ENCODE data around the gene PROSER2. TPM values are rescaled to one million over a fixed set of nuclear protein-coding genes. Genes with fewer than 3 reads are reported as not detected.

Gene PROSER2
- total RNA-seq, 4 donors from 2014 or later: 2.1 to 25.6 (median 6.5) TPM

- no peaks in the 10 kb centered on the region for H3K36me3 ChIP-seq
- DNase-seq: no peak
- no peak overlapping the region for H3K4me3 ChIP-seq
- H3K27ac ChIP-seq: no peak overlapping the region
- TF ChIP-seq POLR2A (IDR thresholded peaks at IDR 0.05): no peak
- no peak for TF ChIP-seq CTCF (IDR thresholded peaks at IDR 0.05)
- H3K4me1 ChIP-seq: no peaks in the 10 kb centered on the region
- no peaks in the 10 kb centered on the region for H3K9me3 ChIP-seq
- intact Hi-C loops (cut with DNase I; ENCODE audit: low total_unique reads): no loop called here
- H3K27me3 ChIP-seq: no peaks in the 10 kb centered on the region
These were observed 30.3 kb downstream of the PROSER2 start for GRCh38 chr10:11853468-11853867.

GRCh38 chr10:11854301-11854700, 31.1 kb downstream of the PROSER2 start:
- Histone ChIP-seq H3K36me3 (no peaks in the 10 kb centered on the region), H3K9me3 (no peaks in the 10 kb centered on the region), H3K4me3 (no peak overlapping the region), H3K27me3 (no peaks in the 10 kb centered on the region), H3K27ac (no peak overlapping the region), H3K4me1 (no peaks in the 10 kb centered on the region)
- intact Hi-C loops (cut with DNase I; ENCODE audit: low total_unique reads): no loop called here
- no peak for DNase-seq
- TF ChIP-seq POLR2A (IDR thresholded peaks at IDR 0.05) (no peak), CTCF (IDR thresholded peaks at IDR 0.05) (no peak)

GRCh38 chr10:11856089-11856488, 32.9 kb downstream of the PROSER2 start:
- no peaks in the 10 kb centered on the region for H3K4me1 ChIP-seq
- H3K36me3 ChIP-seq: no peaks in the 10 kb centered on the region
- no peaks in the 10 kb centered on the region for H3K9me3 ChIP-seq
- DNase-seq: no peak
- intact Hi-C loops (cut with DNase I; ENCODE audit: low total_unique reads): no loop called here
- no peak overlapping the region for H3K27ac ChIP-seq
- H3K27me3 ChIP-seq: no peaks in the 10 kb centered on the region
- H3K4me3 ChIP-seq: no peak overlapping the region
- TF ChIP-seq CTCF (IDR thresholded peaks at IDR 0.05): no peak
- no peak for TF ChIP-seq POLR2A (IDR thresholded peaks at IDR 0.05)

- no peak for DNase-seq
These were observed 33.5 kb downstream of the PROSER2 start for GRCh38 chr10:11856678-11857077.

GRCh38 chr10:11858093-11858492, 34.9 kb downstream of the PROSER2 start:
- TF ChIP-seq CTCF (IDR thresholded peaks at IDR 0.05): no peak
- no peak for TF ChIP-seq POLR2A (IDR thresholded peaks at IDR 0.05)
- H3K9me3 ChIP-seq: no peaks in the 10 kb centered on the region
- H3K4me1 ChIP-seq: no peaks in the 10 kb centered on the region
- H3K4me3 ChIP-seq: no peak overlapping the region
- no peaks in the 10 kb centered on the region for H3K27me3 ChIP-seq
- H3K36me3 ChIP-seq: no peaks in the 10 kb centered on the region
- intact Hi-C loops (cut with DNase I; ENCODE audit: low total_unique reads): no loop called here
- no peak for DNase-seq
- H3K27ac ChIP-seq: no peak overlapping the region

More at GRCh38 chr10:11856678-11857077, 33.5 kb downstream of the PROSER2 start:
- H3K4me1 ChIP-seq: no peaks in the 10 kb centered on the region
- TF ChIP-seq CTCF (IDR thresholded peaks at IDR 0.05) (no peak), POLR2A (IDR thresholded peaks at IDR 0.05) (no peak)
- intact Hi-C loops (cut with DNase I; ENCODE audit: low total_unique reads): no loop called here
- H3K27me3 ChIP-seq: no peaks in the 10 kb centered on the region
- no peak overlapping the region for H3K4me3 ChIP-seq
- H3K9me3 ChIP-seq: no peaks in the 10 kb centered on the region
- no peaks in the 10 kb centered on the region for H3K36me3 ChIP-seq
- H3K27ac ChIP-seq: no peak overlapping the region

Data from uterus (tissue), 4 donors.